Lower leg skin (tissue), 3 donors: ENCODE measurements around the gene LRRC8B.

ENCODE experiments used
- POLR2A ChIP-seq, 2 donors: fragments of 450-650 bp; IDR thresholded peaks; one replicate each; pipeline ENCODE4 v1.6.1; 2016 to 2017; ENCODE audit warnings: antibody characterized with exemption in 2 of 2, mild to moderate bottlenecking in 1 of 2, moderate library complexity in 1 of 2
- TF ChIP-seq, protein P1 (sequence below), 3 donors: fragments of 450-650 bp; IDR thresholded peaks; one replicate each; pipeline ENCODE4 v1.5.1; 2016; ENCODE audit warnings: antibody characterized with exemption in 3 of 3, mild to moderate bottlenecking in 3 of 3, moderate library complexity in 2 of 3

DNA sequence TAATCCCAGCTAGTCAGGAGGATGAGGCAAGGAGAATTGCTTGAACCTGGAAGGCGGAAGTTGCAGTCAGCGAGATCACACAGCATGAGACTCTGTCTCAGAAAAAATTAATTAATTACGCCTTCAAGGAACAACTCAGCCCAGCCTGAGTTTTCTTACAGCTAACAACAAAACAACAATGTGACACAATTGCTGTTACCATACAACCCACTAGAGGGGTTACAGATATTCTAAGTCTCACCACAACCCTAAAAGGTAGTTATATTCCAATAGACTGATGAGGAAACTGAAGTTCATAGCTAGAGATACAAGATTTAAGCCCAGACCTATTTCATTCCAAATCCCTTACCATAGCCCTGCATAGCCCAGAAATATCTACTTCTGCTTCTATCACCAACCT lies 105.4 kb downstream of the LRRC8B start:
- TF ChIP-seq, protein P1, sequence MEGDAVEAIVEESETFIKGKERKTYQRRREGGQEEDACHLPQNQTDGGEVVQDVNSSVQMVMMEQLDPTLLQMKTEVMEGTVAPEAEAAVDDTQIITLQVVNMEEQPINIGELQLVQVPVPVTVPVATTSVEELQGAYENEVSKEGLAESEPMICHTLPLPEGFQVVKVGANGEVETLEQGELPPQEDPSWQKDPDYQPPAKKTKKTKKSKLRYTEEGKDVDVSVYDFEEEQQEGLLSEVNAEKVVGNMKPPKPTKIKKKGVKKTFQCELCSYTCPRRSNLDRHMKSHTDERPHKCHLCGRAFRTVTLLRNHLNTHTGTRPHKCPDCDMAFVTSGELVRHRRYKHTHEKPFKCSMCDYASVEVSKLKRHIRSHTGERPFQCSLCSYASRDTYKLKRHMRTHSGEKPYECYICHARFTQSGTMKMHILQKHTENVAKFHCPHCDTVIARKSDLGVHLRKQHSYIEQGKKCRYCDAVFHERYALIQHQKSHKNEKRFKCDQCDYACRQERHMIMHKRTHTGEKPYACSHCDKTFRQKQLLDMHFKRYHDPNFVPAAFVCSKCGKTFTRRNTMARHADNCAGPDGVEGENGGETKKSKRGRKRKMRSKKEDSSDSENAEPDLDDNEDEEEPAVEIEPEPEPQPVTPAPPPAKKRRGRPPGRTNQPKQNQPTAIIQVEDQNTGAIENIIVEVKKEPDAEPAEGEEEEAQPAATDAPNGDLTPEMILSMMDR (IDR thresholded peaks at IDR 0.05): no peak
- TF ChIP-seq POLR2A (IDR thresholded peaks at IDR 0.05): no peak
